MV-4-11 (cell line): Measurements from ENCODE around the gene RIMS1.

Experiments
- DNase-seq: peaks from one replicate; lab custom pipeline; 2025; lab: John Stamatoyannopoulos, UW

Gene RIMS1, protein sequence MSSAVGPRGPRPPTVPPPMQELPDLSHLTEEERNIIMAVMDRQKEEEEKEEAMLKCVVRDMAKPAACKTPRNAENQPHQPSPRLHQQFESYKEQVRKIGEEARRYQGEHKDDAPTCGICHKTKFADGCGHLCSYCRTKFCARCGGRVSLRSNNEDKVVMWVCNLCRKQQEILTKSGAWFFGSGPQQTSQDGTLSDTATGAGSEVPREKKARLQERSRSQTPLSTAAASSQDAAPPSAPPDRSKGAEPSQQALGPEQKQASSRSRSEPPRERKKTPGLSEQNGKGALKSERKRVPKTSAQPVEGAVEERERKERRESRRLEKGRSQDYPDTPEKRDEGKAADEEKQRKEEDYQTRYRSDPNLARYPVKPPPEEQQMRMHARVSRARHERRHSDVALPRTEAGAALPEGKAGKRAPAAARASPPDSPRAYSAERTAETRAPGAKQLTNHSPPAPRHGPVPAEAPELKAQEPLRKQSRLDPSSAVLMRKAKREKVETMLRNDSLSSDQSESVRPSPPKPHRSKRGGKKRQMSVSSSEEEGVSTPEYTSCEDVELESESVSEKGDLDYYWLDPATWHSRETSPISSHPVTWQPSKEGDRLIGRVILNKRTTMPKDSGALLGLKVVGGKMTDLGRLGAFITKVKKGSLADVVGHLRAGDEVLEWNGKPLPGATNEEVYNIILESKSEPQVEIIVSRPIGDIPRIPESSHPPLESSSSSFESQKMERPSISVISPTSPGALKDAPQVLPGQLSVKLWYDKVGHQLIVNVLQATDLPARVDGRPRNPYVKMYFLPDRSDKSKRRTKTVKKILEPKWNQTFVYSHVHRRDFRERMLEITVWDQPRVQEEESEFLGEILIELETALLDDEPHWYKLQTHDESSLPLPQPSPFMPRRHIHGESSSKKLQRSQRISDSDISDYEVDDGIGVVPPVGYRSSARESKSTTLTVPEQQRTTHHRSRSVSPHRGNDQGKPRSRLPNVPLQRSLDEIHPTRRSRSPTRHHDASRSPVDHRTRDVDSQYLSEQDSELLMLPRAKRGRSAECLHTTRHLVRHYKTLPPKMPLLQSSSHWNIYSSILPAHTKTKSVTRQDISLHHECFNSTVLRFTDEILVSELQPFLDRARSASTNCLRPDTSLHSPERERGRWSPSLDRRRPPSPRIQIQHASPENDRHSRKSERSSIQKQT (N-terminal part only)

GRCh38 chr6:71886184-71887005 is at the start of gene RIMS1:
Gene RIMS1, plus strand, starts transcription at chr6:71886550. Its CDS starts 474 bp downstream, at chr6:71887024.
- no peak for DNase-seq

- DNase-seq = no peak
These were observed 35.1 kb upstream of the RIMS1 start for GRCh38 chr6:71851214-71851613.

DNA sequence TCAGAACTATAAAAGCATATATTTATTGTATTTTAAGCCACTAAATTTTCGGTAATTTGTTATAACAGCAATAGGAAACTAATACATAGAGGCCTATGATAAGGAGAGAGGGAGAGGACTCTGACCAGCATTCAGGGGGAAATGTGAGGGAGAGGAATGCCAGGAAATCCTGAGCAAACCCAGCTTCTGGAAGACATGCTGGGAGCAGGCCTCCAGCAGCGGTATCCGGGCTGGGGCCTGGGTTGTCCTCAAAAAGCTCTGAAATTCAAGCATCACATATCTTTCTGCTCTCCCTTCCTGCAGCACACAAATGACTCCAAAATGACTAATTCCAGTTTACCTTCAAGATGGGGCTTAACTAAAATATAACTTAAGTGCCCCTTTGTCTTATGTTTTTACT is 33.4 kb upstream of the RIMS1 start:
- DNase-seq = no peak

- no peak for DNase-seq
These were observed 30.9 kb upstream of the RIMS1 start for GRCh38 chr6:71855406-71855805.

DNA sequence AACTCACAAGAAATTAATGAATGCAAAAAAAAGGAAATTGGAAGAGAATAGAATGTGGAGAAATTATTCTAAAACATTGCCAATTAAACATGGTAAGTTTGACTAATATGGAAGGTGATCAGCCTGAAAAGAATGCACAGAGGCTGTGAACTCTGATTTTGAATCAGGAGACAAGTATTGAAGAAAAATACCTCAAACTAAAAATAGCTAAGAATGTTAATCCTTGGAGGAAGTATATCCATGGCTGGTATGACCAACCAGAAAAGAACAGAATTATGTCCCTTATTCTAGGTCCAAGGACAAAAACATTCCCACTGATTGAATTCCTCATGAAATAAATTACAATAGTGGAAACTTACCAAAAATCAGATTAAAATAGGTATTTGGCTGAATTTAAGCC is 7.3 kb upstream of the RIMS1 start:
- no peak for DNase-seq

GRCh38 chr6:71887006-71887743 is 825 bp downstream of the RIMS1 start:
- DNase-seq = no peak

GRCh38 chr6:71887744-71888230 is 1.4 kb downstream of the RIMS1 start:
- no peak for DNase-seq

- no peak for DNase-seq
These were observed 2.5 kb downstream of the RIMS1 start for GRCh38 chr6:71888756-71889340.

DNA sequence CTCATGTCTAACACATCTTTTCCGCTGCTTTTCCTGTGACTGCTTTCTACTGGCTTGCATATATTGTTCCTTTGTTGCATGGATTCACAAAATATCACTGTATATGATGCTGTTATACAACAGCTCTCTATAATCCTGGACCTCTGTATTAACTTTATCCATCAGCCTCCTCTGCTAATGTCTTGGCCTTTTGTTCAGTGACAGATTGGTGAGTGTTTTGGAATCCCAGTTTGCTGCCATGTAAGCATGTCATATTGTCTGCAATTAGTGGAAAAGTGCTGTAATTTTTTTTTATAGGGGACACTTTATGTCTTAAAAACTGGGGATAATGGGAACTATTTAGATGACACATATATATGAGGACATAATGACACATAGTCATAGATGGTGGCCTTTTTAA is 3.0 kb downstream of the RIMS1 start:
- DNase-seq = no peak

DNA sequence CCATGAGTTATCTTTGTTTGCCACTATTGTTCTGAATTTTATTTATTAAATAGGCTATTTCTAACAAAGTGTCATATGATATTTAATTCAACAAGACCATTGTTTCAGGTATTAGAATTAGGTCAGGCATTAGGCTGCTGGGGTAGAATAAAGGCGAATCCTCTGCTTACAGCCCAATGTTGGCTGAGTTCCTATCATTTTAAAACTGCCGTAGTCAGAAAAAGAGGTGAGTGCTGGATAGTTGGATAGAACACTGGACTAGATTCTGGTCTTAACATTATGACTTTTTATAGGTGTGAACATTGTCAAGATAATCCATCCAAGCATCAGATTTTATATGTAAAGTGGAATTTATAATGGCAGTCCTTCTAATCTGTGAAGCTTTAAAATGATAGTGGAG is 6.3 kb downstream of the RIMS1 start:
- DNase-seq = no peak

GRCh38 chr6:71900642-71901041 is 14.3 kb downstream of the RIMS1 start:
- DNase-seq = no peak

GRCh38 chr6:71902261-71902660 is 15.9 kb downstream of the RIMS1 start:
- no peak for DNase-seq

- no peak for DNase-seq
These were observed 20.5 kb downstream of the RIMS1 start for GRCh38 chr6:71906813-71907212.

DNA sequence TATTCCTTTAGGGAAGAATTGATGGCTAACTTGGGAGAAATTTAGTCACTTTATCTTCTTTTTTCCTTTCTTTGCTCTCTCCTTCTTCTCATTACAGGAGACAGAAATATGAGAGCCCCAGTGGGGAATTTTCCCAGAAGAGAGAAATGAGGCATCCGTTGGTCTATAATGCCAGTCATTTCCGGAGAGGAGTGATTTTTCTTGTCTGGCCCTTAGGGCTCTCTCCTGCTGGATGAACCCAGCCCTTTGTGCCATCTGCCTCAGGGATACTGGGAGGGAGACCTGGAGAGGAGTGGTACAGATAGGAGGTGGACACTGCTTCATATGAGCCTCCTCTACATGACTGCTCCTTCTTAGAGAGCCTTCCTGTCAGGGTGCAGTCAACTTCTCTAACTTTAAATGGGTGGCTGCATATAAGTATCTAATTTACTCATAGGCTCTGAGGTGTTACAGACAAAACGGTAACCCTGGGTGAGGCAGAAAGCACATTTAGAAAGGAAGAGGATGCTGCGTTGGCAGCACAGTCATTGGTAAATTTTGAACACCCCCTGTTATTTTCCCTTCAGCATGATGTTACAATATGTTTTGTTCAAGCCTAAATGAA is 21.9 kb downstream of the RIMS1 start:
- no peak for DNase-seq

- peak; percentile 36 for DNase-seq
These were observed 27.3 kb downstream of the RIMS1 start for GRCh38 chr6:71913444-71914234.

- no peak for DNase-seq
These were observed 42.7 kb downstream of the RIMS1 start for GRCh38 chr6:71929047-71929446.

DNA sequence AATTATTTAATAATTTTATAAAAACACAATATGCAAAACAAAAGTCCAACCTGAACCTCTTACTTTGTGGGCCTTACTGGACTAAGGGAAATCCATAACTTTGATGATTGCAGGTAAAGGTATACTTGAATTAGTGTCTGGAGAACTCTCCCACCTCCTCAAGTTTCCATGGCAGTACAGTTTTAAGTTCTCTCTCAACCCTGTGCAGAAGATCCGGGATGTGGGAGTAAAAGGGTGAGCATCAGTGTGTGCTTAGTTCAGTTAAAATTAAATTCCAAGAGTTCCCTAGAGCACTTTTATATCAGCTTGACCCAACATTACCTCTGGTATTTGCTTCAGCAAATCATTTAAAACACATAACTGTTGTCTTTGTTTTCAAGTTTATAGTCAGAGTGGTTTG is 47.5 kb downstream of the RIMS1 start:
- no peak for DNase-seq

- no peak for DNase-seq
These were observed 79.1 kb downstream of the RIMS1 start for GRCh38 chr6:71965404-71965803.

GRCh38 chr6:71967436-71967835 is 81.1 kb downstream of the RIMS1 start:
- no peak for DNase-seq
